Renal pelvis (tissue), 4 donors: Measurements from ENCODE around the gene GAL. TPM values are rescaled to one million over a fixed set of nuclear protein-coding genes. Genes with fewer than 3 reads are reported as not detected.

Source experiments
- DNase-seq: peaks from one replicate; pipeline ENCODE4 v3.0.0-alpha.2; 2013
- polyA plus RNA-seq, 3 donors: library from polyadenylated mRNA; unstranded; fragments of 120-200 nt; gene quantifications; one replicate each; pipeline ENCODE4 v1.2.1, GENCODE V29; 2013; ENCODE audit not compliant: insufficient read length in 3 of 3

Gene GAL
- polyA plus RNA-seq, 3 donors = 0.37 to 0.44 TPM; not detected in 1

GRCh38 chr11:68680541-68681231, 3.7 kb upstream of the GAL start:
- DNase-seq = no peak

GRCh38 chr11:68682531-68682961, 1.8 kb upstream of the GAL start:
- DNase-seq = no peak

DNA sequence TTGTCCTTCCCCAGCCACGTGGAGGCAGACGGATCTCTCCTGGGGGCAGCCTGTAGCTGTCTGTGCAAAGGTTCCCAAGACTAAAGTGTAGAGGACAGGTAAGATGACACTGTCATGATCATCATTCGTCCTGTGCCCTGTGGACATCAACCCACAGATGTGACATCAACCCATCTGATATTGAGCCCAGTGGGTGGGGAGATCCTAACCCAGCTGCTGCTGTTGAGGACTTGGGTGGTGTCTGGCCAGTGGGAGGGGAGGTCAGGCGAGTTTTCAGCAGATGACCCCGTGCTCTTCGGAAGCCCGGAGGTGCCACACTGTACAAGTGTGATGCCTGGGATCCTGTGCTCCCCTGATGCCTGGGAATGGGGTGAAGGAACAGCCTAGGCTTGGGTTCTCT, 1.2 kb upstream of the GAL start:
- no peak for DNase-seq

DNA sequence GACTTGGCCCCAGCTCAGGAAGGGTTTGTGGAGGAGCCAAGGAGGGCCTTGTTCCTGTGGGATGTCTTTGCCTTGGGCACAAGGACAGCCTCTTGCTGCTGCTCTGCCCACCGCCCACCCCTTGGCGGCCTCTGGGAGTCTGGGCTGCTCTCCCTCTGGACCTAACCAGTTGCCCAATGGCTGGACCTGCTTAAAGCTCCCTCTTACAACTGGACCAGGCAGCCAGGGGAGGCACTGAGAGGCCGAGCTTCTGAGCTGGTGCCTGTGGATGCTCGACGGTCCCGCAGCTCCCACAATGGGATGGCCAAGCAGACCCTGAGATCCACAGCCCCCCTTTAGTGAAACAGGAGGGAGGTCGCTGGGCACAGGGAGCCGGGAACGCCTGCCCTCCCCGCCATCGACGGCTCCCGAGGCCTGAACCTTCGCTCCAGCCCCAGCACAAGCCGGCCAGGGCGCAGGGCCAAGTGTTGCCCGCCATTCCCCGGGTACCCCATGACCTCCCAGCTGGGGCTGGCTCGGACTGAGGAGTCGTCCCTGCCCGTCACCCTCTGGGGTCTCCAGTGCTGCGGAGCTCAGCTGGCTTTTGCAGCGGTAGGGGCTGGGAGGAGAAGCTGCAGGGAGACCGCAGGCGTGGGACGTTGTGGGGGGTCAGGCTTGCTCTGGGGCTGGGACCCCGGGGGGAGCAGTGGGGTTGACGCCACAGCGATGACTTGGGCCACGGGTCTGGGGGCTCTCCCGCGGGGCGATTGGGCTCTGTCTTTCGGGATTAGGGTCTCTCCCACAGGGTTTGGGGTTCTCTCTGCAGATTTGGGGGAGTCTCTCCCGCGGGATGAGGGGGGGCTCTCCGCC, 584 bp upstream of the GAL start:
- no peak for DNase-seq

- no peak for DNase-seq
Observed at GRCh38 chr11:68685656-68686380, 1.5 kb downstream of the GAL start.

- DNase-seq = no peak
Observed at GRCh38 chr11:68686486-68686885, 2.1 kb downstream of the GAL start.

GRCh38 chr11:68687311-68687710, 3.0 kb downstream of the GAL start:
- DNase-seq = no peak

DNA sequence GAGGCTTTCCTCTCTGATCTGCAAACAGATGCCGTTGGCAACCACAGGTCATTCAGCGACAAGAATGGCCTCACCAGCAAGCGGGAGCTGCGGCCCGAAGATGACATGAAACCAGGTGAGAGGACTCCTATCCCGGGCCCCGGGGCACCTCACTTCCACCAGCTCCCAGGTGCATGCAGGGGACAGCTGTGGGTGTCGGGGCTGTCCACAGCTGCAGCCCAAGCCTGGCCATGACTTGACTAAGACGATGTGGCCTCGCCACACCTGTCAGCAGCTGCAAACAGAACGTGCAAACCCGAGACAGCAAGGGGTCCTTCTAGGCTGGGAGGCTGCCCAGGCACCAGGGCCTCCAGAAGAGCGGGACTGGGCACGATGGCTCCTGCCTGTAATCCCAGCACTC, 3.6 kb downstream of the GAL start:
- DNase-seq = no peak

- DNase-seq = no peak
Observed at GRCh38 chr11:68688881-68689280, 4.5 kb downstream of the GAL start.

- no peak for DNase-seq
Observed at GRCh38 chr11:68689737-68690625, 5.6 kb downstream of the GAL start.

DNA sequence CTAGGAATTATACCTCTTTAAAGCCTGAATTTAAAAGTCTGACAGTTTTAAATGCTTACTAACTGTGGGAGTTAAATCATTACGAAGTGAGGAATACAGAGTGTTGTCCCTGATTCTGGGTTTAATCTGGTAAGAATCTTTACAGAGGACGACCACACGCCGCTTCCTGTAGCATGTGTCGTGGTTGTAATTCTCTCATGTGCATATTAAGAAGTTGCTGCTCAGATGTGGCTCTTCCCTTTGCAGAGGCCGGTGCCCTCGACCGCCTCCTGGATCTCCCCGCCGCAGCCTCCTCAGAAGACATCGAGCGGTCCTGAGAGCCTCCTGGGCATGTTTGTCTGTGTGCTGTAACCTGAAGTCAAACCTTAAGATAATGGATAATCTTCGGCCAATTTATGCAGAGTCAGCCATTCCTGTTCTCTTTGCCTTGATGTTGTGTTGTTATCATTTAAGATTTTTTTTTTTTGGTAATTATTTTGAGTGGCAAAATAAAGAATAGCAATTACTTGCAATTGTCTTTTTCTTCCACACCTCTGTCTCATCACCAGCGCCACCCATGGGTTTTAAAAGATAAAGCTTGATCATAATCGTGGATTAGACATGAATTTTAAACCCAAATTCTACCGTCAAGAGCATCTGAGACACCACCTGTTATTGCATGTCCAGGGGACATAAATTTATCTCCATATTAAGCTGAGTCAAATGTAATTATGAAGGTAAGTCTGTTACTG, 6.5 kb downstream of the GAL start:
- DNase-seq = no peak

GRCh38 chr11:68691402-68691784, 7.0 kb downstream of the GAL start:
- no peak for DNase-seq

- no peak for DNase-seq
Observed at GRCh38 chr11:68692115-68692514, 7.8 kb downstream of the GAL start.

- no peak for DNase-seq
Observed at GRCh38 chr11:68692871-68693483, 8.6 kb downstream of the GAL start.

DNA sequence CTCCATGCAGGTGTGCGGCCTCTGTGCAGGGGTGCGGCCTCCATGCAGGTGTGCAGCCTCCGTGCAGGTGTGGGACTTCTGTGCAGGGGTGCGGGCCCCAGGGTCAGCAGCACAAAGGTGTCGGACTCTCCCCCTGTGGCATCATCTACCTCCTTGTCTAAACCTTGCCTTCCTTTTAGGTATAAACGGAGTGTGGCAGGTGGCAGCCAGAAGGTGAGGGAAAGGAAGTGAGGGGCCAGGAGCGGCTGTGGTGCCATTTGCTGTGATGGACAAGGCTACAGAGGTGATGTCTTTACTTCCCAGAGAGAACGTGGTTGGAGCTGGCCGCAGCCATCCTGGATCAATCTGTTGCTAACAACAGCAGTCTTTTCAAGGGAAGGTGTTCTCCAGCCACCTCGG, 9.1 kb downstream of the GAL start:
- DNase-seq = no peak

GRCh38 chr11:68694431-68695297, 10.3 kb downstream of the GAL start:
- no peak for DNase-seq

DNA sequence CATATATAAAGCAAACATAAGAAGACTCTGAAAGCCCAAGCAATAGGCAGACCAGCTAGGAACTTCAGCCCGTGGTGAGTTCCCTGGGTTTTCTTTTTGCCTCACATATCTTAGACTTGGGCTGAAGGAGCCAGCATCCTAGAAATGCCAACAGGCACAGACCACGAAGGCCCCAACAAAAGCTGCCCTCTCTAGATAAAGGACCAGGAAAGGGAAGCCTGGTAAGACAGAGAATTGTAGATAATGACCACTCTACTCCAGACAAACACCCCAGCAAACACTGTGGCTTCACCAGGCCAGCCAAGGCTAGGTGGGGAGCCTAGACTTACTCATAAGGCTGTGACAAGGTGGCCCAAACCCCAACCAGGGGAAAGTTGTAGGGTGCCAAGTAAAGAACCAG, 11.2 kb downstream of the GAL start:
- DNase-seq = no peak

- no peak for DNase-seq
Observed at GRCh38 chr11:68698993-68699392, 14.6 kb downstream of the GAL start.

- DNase-seq = no peak
Observed at GRCh38 chr11:68704887-68705286, 20.5 kb downstream of the GAL start.

GRCh38 chr11:68707527-68707926, 23.2 kb downstream of the GAL start:
- DNase-seq = no peak
